GM18861 (cell line): Measurements from ENCODE around the gene LIN52.
A peak's percentile ranks its signal among the peaks of the same experiment; 100 is the strongest.

ENCODE experiments used
- ATAC-seq: cut with Tn5 transposase; IDR thresholded peaks from one replicate; pipeline ENCODE4 v1.9.1; 2021; ENCODE audit not compliant: unreplicated experiment

LIN52 gene, protein sequence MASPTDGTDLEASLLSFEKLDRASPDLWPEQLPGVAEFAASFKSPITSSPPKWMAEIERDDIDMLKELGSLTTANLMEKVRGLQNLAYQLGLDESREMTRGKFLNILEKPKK

DNA sequence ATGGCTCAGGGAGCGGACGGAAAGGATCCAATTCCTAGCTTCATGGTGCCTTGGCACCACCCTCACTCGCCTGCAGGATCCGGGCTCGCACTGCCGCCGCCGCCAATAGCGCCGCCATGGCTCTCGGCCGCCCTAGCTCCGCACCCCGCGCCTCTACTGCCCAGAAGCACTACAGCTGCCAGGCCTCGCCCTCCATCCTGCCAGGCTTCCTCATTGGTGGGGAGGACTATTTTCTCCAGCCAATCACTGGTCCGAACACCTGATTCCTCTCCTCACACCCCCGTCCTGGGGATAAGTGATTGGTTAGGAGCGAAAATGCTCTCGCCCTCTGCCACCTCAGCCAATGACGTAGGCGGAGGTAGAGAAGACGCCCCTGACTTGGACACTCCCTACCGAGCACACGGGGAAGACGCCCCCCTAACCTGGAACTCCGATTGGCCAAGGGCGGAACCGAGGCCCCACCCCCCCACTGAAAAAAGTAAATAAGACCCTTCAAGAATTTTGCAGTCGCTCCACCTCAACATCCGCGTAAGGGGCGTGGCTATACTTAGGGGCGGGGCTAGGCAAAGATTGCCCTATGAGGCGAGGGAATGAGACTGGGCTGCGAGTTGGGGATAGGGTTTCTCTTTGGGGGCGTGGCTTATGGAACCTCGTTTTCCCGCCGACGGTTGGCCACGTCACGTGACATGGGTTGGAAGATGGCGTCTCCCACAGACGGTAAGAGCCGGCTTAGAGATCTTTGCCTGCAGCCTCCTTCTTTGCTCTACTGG lies at the start of gene LIN52, which contains the start of gene ALDH6A1:
Gene LIN52, plus strand, starts transcription at position 680 of the 770 bp plus-strand sequence. Its CDS starts 19 bp downstream, at position 699.
Gene ALDH6A1, minus strand, starts transcription at position 177 of the 770 bp plus-strand sequence. Its CDS starts 59 bp downstream, at position 118.
- peak; percentile 83 for ATAC-seq

DNA sequence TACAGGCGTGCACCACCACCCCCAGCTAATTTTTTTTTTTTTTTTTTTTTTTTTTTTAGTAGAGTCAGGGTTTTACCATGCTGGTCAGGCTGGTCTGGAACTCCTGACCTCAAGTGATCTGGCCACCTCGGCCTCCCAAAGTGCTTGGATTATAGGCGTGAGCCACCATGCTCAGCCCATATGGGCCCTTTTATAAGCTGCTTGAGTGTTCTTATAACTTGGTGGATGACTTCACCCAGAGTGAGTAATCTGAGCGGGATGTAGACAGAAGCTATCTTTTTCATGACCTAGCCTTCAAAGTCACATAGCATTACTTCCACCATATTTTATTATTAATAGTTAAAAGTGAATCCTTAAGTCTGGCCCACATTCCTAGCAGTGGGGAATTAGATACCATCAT lies 49.2 kb upstream of the LIN52 start:
- no peak for ATAC-seq

DNA sequence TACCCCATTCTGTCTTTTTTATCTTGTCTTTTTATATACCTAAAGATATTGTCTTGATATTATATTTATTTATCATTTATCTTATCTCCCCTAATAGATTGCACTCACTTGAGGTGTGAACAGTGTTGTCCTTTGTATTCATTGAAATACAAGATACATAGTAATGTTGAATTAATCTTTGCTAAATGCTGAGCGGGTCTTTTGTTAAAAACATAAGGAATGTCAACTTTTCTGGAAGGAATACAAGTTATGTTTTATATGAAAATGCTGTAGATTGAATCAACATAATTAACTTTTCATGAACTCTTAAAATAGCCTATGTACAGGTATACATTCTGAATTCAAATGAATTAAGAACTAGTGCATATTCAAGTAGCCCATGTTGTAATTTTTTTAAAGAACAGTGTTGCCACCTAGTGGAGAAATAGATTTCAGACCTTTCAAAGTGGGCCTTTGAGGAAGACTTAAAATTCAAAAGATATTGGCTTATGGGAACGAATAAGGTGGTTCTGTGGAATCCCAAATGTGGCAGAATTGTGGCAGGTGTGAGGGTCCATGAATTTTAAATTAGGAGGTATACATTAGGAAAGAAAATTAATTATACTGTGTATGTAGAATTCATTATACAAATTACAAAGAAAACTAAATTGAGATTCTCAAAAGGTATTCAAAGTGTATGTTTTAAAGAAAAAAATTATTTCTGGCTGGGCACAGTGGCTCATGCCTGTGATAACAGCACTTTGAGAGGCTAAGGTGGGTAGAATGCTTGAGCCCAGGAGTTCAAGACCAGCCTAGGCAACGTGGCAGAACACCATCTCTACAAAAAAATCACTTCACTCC lies 46.5 kb upstream of the LIN52 start:
- no peak for ATAC-seq

DNA sequence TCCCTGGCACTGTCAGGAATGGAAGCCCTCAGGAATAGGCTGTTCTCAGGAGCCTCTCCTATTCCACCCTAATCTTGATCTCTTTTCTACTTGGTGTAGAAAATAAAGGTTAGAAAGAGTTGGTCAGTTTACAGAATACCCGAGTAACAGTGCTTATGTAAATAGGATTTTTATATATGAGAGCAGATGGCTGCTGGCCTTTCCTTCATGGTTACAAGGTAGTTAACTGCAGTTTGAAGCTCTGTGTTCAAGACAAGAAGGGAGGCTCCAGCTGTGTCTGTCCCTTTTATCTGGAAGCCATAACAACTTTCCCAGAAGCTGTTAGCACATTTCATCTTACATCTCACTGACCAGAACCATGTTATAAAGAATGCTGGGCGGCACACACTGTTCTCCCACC lies 42.5 kb upstream of the LIN52 start:
- no peak for ATAC-seq

DNA sequence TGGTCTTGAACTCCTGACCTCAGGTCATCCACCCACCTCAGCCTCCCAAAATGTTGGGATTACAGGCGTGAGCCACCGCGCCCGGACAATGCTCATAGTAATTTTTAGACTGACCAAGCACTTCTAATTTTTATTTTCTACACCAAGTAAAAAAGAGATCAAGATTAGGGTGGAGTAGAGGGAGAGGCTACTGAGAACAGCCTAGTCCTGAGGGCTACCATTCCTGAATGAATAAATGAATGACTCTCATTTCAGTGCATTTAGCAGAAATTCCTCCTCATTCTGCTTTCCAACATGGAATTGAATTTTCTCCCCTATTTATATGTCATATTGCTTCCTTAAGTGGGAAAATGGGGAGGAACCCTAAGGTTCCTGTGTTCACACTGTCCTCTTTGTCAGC lies 39.2 kb upstream of the LIN52 start:
- no peak for ATAC-seq

DNA sequence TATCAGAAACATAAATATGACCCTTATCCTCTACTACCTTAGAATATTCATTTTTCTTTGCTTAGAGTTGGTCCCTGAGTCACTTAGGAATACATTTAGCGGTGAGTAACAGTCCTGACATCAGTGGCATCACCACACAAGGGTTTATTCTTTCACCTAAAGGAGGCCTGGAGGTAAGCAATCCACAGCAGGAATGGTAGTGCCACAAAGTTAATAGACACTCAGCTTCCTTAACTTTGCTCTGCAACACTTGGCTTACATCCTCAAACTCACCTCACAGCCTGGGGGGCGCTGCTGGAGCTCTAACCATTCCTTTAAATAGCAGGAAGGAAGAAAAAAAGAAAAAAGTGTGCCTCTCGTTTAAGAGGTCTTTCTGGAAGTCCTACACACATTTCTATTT lies 36.5 kb upstream of the LIN52 start:
- ATAC-seq = no peak

DNA sequence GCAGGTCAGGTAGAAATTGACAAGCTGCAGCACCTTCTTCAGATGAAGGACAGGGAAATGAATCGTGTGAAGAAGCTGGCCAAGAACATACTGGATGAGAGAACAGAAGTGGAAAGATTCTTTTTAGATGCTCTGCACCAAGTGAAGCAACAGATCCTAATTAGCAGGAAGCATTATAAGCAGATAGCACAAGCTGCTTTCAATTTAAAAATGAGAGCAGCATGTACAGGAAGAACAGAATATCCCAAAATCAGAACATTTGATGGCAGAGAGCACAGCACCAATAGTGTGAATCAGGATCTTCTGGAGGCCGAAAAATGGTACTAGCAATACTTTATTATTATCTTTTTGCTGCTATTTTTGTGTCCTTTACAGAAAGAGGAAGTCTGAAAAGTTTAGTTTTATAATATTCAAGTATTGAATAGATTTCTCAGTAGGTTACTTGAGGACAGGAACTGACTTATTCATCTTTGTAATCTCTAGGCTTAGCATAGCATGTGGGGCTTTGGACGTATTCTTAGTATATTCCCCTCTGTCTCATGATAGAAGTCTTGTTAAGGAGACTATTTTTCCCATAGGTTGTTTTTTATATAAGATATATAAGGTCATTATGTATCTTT lies 34.8 kb upstream of the LIN52 start:
- no peak for ATAC-seq

DNA sequence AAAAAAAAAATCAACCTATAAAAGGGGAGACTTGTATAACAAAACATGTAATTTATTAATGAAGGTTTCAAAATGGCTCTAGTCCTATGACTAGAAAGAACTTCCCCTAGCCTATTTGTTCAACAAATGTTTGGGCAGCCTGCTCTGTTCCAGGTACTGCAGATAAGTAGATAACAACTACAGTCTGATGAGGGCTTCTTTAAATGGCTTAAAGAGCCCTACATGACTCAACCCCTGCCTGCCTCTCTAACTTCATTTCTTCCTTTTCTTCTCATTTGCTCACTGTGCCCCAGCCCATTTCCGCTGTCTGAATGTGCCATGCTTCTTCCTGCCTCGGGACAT lies 22.0 kb upstream of the LIN52 start:
- ATAC-seq = no peak

DNA sequence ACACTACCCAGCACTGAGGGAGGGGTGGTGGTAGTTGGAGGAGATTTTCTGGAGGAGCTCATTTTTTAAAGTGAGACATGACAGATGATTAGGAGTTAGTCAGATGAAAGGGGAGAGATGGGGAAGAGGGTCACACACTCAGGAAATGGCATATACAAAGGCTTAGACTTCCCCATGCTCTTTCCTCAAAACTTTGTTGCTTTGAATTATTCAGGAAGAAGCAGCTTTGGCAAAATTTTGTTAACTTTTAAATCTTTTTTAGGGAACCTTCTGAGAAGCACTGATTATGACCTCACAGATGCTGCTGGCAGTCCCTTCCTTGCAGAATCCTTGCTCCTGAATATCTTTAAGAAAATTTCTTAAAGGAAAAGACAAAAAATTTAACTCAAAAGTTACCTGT lies 20.3 kb upstream of the LIN52 start:
- no peak for ATAC-seq

DNA sequence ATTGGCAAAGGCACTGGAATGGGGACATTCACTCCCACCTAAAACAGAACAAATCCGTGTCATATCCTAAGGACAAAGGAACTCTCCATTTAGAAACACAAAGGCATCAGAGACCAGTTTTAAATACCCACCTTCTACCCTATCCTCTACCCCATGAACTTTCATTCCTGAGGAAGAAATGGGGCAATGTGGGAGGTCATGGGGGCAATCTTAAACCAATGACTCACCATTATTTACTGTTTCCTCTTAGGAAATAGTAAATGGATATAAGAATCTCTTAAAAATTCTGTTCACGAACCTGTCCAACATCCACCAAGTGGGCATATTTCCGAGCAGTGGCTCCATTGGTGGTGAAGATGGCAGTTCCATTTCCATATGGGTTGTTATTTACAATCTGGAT lies 19.9 kb upstream of the LIN52 start:
- no peak for ATAC-seq

DNA sequence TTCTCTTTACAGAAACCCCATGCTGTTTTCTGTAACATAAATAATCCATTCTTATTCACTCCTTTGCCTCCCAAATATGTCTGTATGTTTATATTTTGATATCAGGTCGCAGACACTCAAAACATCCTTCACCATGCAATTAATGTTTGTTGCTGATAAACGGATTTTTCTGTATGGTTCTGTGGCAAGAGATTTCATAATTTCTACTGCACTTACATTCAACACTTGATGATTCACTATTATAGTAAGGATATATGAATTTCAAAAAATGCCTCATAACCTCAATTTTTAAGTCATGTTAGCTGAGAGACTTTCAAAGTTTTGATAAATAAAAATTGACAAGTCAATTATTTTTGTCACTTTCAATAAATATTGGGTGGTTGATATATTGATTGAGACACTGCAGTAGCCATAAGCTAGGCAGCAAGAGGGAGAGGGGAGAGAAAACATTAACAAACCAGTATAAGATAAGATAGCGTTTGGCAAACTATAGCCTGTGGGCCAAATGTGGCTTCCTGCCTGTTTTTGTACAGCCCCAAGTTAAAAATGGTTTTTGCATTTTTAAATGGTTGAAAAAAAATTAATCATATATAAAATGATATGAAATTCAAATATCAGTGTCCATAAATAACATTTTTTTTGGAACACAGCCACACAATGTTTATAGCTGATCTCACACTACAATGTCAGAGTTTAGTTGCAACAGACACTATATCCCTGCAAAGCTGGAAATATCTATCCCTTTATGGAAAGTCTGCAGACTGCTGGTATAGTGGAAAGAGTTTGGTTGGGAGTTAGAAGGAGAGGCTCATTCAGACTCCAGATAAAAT lies 18.8 kb upstream of the LIN52 start:
- no peak for ATAC-seq

DNA sequence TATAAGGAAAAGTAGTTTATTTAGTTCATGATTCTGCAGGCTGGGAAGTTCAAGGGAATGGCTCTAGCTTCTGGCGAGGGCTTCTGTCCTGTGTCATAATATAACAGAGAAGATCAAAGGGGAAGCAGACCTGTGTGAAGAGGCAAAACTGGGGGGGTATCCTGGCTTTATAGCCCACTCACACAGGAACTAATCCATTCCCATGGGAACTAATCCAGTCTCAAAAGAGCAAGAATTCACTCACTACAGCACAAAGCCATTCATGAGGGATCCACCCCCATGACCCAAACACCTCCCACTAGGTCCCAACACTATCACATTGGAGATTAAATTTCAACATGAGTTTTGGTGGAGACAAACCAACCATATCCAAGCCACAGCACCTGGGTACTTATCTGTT lies 7.4 kb upstream of the LIN52 start:
- no peak for ATAC-seq

DNA sequence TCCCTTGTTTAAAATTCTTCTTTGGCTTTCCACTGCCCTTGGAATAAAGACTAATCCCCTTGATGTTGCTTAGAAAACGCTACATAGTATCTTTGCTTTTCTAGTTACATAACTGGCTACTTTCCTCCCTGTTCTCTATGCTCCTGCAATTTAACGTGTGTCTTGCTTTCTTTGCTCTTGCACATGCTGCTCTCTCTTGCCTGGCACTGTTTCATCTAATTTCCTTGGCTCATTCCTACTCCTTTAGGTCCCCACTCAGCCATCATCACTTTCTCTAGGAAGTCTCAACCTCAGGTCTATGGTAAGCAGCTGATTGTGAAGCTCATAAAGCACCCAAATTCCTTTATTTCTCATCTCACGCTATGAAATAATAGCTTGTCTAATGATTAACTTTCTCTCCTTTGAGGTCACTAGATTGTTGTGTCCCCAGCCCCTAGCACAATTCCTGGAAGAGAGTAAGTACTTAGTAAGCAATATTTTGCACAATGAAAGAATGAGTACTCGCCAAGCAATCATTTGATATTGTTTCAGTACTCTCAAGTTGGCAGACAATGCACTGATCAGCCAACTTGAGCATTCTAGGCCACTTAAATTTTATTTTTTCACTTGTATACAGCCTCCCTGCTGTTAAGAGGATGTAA lies 3.8 kb upstream of the LIN52 start:
- ATAC-seq = no peak

DNA sequence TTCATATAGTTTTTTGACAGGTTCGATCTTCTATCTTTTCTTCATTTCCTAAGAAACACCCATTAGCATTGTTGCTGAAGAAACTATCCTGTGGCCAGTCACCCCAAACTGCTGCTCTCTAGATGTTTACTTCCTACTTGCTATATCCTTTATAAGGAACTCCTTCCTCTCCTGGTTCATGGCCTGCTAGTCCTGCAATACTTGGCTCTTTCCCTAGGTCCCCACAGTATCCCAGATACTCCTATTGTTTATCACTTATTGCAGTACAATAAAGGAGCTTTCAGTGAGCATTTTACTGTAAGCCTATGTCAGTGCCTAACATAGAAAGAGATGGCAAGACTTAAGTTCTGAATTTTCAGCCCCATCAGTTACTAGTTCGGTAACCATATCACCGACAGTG lies 3.3 kb upstream of the LIN52 start:
- no peak for ATAC-seq

DNA sequence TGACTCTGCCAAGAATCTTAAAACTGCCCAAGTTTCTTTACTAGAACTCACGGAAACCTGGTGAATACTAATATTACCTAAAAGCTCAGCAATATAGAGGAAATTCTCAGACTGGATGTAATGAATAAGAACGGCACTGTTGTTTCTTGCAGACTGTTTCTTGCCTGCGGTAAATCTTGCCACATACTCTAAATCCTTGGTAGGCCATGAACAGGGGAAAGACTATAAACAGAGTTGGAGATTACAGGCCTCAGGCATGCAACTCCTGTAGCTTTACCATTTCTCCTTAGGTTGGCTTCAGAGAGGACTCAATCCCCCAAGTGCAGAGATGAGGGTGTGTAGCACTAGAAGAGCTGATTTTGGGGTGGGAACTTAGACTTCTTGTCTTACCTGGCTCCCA lies 1.6 kb upstream of the LIN52 start:
- ATAC-seq = no peak

DNA sequence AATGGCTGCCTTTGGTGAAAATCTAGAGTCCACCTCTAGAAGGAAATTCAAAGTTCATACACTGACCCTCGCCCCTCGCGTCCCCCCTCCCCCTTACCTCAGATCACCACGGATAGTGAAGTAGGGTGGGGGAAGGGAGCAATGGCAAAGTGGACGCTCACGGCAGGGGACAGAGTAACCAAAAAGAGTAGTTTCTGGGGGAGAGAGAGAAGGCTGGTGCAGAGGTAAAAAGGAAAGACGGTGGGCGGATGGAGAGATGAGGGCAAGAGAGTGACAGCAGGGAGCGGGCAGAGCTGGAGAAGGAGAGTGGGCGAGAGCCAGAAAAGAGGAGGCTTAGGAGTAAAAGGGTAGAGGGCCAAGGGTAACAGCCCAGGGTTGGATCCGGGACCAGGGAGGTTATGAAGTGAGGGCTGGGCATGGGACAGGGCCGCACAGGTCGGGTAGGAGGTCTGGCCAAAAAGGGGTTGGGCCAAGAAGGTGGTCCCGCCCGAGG lies 926 bp upstream of the LIN52 start:
- no peak for ATAC-seq

DNA sequence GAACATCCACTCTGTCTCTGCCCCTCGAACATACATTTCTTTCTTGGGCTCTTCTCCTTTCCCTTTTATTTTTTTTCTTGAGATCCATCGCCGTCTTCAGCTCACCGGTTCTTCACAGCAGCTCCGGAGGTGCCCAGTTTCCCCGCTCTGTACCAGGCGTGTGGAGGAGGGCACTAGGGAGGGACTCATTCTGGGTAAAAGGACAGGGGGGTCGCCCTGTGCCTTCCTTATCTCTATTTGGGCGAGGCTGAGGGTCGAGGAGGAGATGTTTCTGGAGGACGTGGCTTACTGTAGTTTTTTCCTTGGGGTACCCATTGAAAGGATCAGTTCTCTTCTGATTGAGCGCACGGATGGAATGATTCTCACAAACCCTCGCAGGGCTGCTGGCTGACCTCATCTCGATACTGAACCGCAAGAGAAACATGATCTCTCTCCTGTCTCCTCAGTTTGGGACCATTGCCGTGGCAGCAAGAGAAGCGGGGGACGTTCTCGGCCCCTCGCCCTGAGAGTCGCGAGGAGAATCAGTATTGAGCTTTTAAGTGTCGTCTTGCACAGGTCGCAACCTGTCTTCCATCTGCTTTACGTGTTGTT lies 386 bp downstream of the LIN52 start:
- ATAC-seq = peak; percentile 3

DNA sequence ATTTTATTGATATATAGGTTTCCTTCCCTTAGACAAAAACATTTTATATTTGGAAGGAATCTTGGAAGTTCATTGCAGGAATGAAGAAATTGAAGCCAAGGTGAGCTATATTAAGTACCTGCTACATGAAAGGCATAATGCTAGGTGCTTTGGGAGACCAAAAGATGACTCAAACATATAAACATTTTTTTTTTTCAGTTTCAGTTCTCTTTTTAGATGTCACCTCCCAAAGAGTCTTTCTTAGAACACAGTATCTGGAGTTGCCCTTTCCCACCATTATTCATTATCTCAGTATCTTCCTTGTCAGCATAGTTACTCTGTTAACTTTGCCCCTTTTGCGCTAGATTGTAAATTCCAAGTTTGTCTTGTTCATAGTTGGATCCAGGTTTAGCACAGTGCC lies 1.1 kb downstream of the LIN52 start:
- ATAC-seq = no peak

DNA sequence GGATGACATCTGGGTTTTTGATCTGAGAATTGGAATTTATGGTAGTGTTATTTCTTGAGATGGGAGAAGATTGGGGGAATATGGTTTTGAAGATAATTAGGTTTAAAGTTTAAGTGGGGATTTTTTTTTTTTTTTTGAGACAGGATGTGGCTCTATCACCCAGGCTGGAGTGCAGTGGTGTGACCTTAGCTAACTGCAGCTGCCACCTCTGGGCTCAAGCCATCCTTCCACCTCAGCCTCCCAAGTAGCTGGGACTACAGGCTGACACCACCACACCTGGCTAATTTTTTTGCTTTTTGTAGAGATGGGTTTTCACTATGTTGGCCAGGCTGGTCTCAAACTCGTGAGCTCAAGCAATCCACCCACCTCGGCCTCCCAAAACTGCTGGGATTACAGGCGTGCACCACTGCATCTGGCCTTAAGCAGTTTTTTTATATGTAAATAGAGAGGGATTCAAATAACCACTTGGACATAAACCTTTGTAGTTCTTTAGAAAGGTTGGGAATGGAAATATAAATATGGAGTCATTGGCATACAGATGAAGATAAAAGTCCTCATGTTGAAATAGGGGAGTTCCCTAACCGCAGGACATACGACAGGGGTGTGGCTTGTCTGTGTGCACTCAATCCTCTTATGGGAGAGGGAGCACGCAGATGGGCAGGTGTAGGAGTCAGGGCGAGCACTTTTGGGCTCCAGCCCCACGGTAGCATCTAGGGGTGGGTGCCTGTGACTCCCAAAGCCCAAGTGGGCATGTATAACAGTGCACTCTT lies 4.7 kb downstream of the LIN52 start:
- ATAC-seq = no peak
